GM10847 (cell line): ENCODE results near the gene NR5A1.

ENCODE experiments used
- POLR2A ChIP-seq: IDR thresholded peaks from 2 replicates; pipeline ENCODE4 v1.6.1; 2011; ENCODE audit not compliant: insufficient read length; ENCODE audit errors: extremely low read depth

Gene NR5A1

GRCh38 chr9:124496463-124496862 is 10.7 kb downstream of the NR5A1 start:
- TF ChIP-seq POLR2A, result no peak

- no peak for TF ChIP-seq POLR2A
Observed at GRCh38 chr9:124496075-124496449, 11.1 kb downstream of the NR5A1 start.

GRCh38 chr9:124495126-124496074 is 11.8 kb downstream of the NR5A1 start:
- no peak for TF ChIP-seq POLR2A

- no peak for TF ChIP-seq POLR2A
Observed at GRCh38 chr9:124493794-124494479, 13.3 kb downstream of the NR5A1 start.

GRCh38 chr9:124493218-124493617 is 14.0 kb downstream of the NR5A1 start:
- TF ChIP-seq POLR2A, result no peak

- no peak for TF ChIP-seq POLR2A
Observed at GRCh38 chr9:124492818-124493217, 14.4 kb downstream of the NR5A1 start.

- TF ChIP-seq POLR2A, result no peak
Observed at GRCh38 chr9:124491049-124491975, 15.9 kb downstream of the NR5A1 start.

- TF ChIP-seq POLR2A, result no peak
Observed at GRCh38 chr9:124490004-124490403, 17.2 kb downstream of the NR5A1 start.

GRCh38 chr9:124489222-124489621 is 18.0 kb downstream of the NR5A1 start:
- no peak for TF ChIP-seq POLR2A

- TF ChIP-seq POLR2A, result no peak
Observed at GRCh38 chr9:124488641-124489210, 18.5 kb downstream of the NR5A1 start.

GRCh38 chr9:124487260-124488182 is 19.7 kb downstream of the NR5A1 start:
- TF ChIP-seq POLR2A, result no peak

GRCh38 chr9:124486778-124487259 is 20.4 kb downstream of the NR5A1 start:
- no peak for TF ChIP-seq POLR2A

- TF ChIP-seq POLR2A, result no peak
Observed at GRCh38 chr9:124485936-124486335, 21.3 kb downstream of the NR5A1 start.

- TF ChIP-seq POLR2A, result no peak
Observed at GRCh38 chr9:124485201-124485600, 22.0 kb downstream of the NR5A1 start.
